Ectodermal cell (in vitro differentiated cells): ENCODE measurements around the gene PDSS2.

Source experiments
- H3K27ac ChIP-seq: 2 replicates; pipeline ENCODE4 v1.7.0; 2013; ENCODE audit warnings: mild to moderate bottlenecking, low read depth, low read length; ENCODE audit not compliant: insufficient read depth, poor library complexity, severe bottlenecking
- H3K27me3 ChIP-seq: 2 replicates; pipeline ENCODE4 v1.7.0; 2013; ENCODE audit warnings: mild to moderate bottlenecking, low read length; ENCODE audit not compliant: insufficient read depth, control insufficient read depth, poor library complexity, severe bottlenecking
- H3K36me3 ChIP-seq: one replicate; pipeline ENCODE4 v1.7.0; 2013; ENCODE audit warnings: low read length; ENCODE audit not compliant: control insufficient read depth, insufficient read depth
- H3K4me1 ChIP-seq: one replicate; pipeline ENCODE4 v1.7.0; 2013; ENCODE audit warnings: low read length; ENCODE audit not compliant: control insufficient read depth, insufficient read depth
- H3K4me3 ChIP-seq: 2 replicates; pipeline ENCODE4 v1.7.0; 2013; ENCODE audit warnings: low read depth, low read length, control low read depth; ENCODE audit not compliant: insufficient read depth
- H3K9me3 ChIP-seq: 2 replicates; pipeline ENCODE4 v1.7.0; 2013; ENCODE audit warnings: mild to moderate bottlenecking, low read length, moderate library complexity; ENCODE audit not compliant: control insufficient read depth
- WGBS, 2 experiments: methylation state at CpG; one replicate each; pipeline ENCODE4 v1.1.7; 2013; ENCODE audit warnings: missing lambda C conversion rate in 2 of 2; 5-methylcytosine and 5-hydroxymethylcytosine counted together

PDSS2 gene

GRCh38 chr6:107418118-107418517 lies 41.2 kb downstream of the PDSS2 start:
- peaks cover 6% of the 10 kb centered on the region for H3K4me1 ChIP-seq
- H3K4me3 ChIP-seq, result no peak overlapping the region
- H3K27ac ChIP-seq, result no peak overlapping the region
- H3K9me3 ChIP-seq, result no peaks in the 10 kb centered on the region
- H3K36me3 ChIP-seq, result no peaks in the 10 kb centered on the region
- no peaks in the 10 kb centered on the region for H3K27me3 ChIP-seq
- WGBS, 2 experiments, result 87 to 91% methylated on average over 1 of the region's 1 CpG

- H3K27ac ChIP-seq, result no peak overlapping the region
- no peaks in the 10 kb centered on the region for H3K27me3 ChIP-seq
- H3K9me3 ChIP-seq, result no peaks in the 10 kb centered on the region
- no peak overlapping the region for H3K4me3 ChIP-seq
- WGBS, 2 experiments, result 83 to 90% methylated on average over 3 to 4 of the region's 4 CpGs
- no peaks in the 10 kb centered on the region for H3K36me3 ChIP-seq
- peaks cover 6% of the 10 kb centered on the region for H3K4me1 ChIP-seq
Observed at GRCh38 chr6:107416145-107416544, 43.2 kb downstream of the PDSS2 start.

- peaks cover 6% of the 10 kb centered on the region for H3K4me1 ChIP-seq
- H3K27ac ChIP-seq, result no peak overlapping the region
- no peak overlapping the region for H3K4me3 ChIP-seq
- H3K36me3 ChIP-seq, result no peaks in the 10 kb centered on the region
- no peaks in the 10 kb centered on the region for H3K9me3 ChIP-seq
- no peaks in the 10 kb centered on the region for H3K27me3 ChIP-seq
Observed at GRCh38 chr6:107413966-107414645, 45.3 kb downstream of the PDSS2 start.

- no peaks in the 10 kb centered on the region for H3K27me3 ChIP-seq
- H3K4me1 ChIP-seq, result peaks cover 6% of the 10 kb centered on the region
- H3K36me3 ChIP-seq, result no peaks in the 10 kb centered on the region
- H3K27ac ChIP-seq, result no peak overlapping the region
- H3K4me3 ChIP-seq, result no peak overlapping the region
- 89 to 92% methylated on average over 3 of the region's 3 CpGs for WGBS, 2 experiments
- H3K9me3 ChIP-seq, result no peaks in the 10 kb centered on the region
Observed at GRCh38 chr6:107411161-107411560, 48.2 kb downstream of the PDSS2 start.

- H3K27ac ChIP-seq, result no peak overlapping the region
- WGBS, 2 experiments, result 48% methylated on average over 2 of the region's 2 CpGs
- no peak overlapping the region for H3K4me3 ChIP-seq
- H3K36me3 ChIP-seq, result no peaks in the 10 kb centered on the region
- H3K4me1 ChIP-seq, result peaks cover 6% of the 10 kb centered on the region
- H3K27me3 ChIP-seq, result no peaks in the 10 kb centered on the region
- H3K9me3 ChIP-seq, result no peaks in the 10 kb centered on the region
Observed at GRCh38 chr6:107409942-107410341, 49.4 kb downstream of the PDSS2 start.

GRCh38 chr6:107408714-107409113 lies 50.6 kb downstream of the PDSS2 start:
- H3K27ac ChIP-seq, result no peak overlapping the region
- 85 to 100% methylated on average over 2 to 3 of the region's 3 CpGs for WGBS, 2 experiments

GRCh38 chr6:107405002-107405401 lies 54.4 kb downstream of the PDSS2 start:
- Histone ChIP-seq H3K9me3 (no peaks in the 10 kb centered on the region), H3K36me3 (no peaks in the 10 kb centered on the region), H3K27ac (no peak overlapping the region), H3K4me3 (no peak overlapping the region), H3K27me3 (no peaks in the 10 kb centered on the region), H3K4me1 (no peaks in the 10 kb centered on the region)
- 90 to 91% methylated on average over 2 to 3 of the region's 3 CpGs for WGBS, 2 experiments

More at GRCh38 chr6:107408714-107409113, 50.6 kb downstream of the PDSS2 start:
- Histone ChIP-seq H3K4me1 (no peaks in the 10 kb centered on the region), H3K36me3 (no peaks in the 10 kb centered on the region), H3K4me3 (no peak overlapping the region), H3K9me3 (no peaks in the 10 kb centered on the region), H3K27me3 (no peaks in the 10 kb centered on the region)

- WGBS, 2 experiments, result 88% methylated on average over 1 of the region's 1 CpG; no CpG with 5 or more reads in 1 of the 2 experiments
- H3K27me3 ChIP-seq, result no peaks in the 10 kb centered on the region
- no peaks in the 10 kb centered on the region for H3K4me1 ChIP-seq
- H3K27ac ChIP-seq, result no peak overlapping the region
- no peaks in the 10 kb centered on the region for H3K9me3 ChIP-seq
- H3K4me3 ChIP-seq, result no peak overlapping the region
- no peaks in the 10 kb centered on the region for H3K36me3 ChIP-seq
Observed at GRCh38 chr6:107402533-107402932, 56.8 kb downstream of the PDSS2 start.

GRCh38 chr6:107401573-107401972 lies 57.8 kb downstream of the PDSS2 start:
- Histone ChIP-seq H3K4me1 (no peaks in the 10 kb centered on the region), H3K9me3 (no peaks in the 10 kb centered on the region), H3K27me3 (no peaks in the 10 kb centered on the region), H3K36me3 (no peaks in the 10 kb centered on the region), H3K4me3 (no peak overlapping the region), H3K27ac (no peak overlapping the region)
- WGBS, 2 experiments, result 91 to 97% methylated on average over 1 of the region's 1 CpG

- H3K36me3 ChIP-seq, result no peaks in the 10 kb centered on the region
- no peak overlapping the region for H3K4me3 ChIP-seq
- H3K27ac ChIP-seq, result no peak overlapping the region
- no peaks in the 10 kb centered on the region for H3K9me3 ChIP-seq
- H3K27me3 ChIP-seq, result no peaks in the 10 kb centered on the region
- no peaks in the 10 kb centered on the region for H3K4me1 ChIP-seq
- 94 to 95% methylated on average over 4 of the region's 4 CpGs for whole genome bisulfite sequencing, 2 experiments
Observed at GRCh38 chr6:107400616-107401147, 58.7 kb downstream of the PDSS2 start.
